Heart left ventricle (tissue), 13 donors: ENCODE data around the gene ABCC6.
"Not testable (repeated sequence)": the region's sequence is repeated elsewhere in the genome, so short reads cannot be mapped to it uniquely, and the experiment has no call there.

Source experiments
- CTCF ChIP-seq, 12 donors: fragments of 200-600 bp; sonication (generic) in 4 of 12; IDR thresholded peaks; one replicate each; pipeline versions ENCODE4 v1.5.0 to v1.8.0; 2018 to 2022; ENCODE audit warnings: antibody characterized with exemption in 12 of 12, mild to moderate bottlenecking in 5 of 12
- POLR2A ChIP-seq, 2 donors: fragments of 450-650 bp; IDR thresholded peaks; one replicate each; pipeline ENCODE4 v1.6.1; 2017; ENCODE audit warnings: antibody characterized with exemption in 2 of 2, mild to moderate bottlenecking in 2 of 2, moderate library complexity in 2 of 2
- donor health status: ischemic (EF 13 %, LVEDD 7.1; RV severe dilation, severe dysfunction).
- donor health status: DM: no; HTN: yes; CAD: no.
- donor health status: DM: no; HTN: no; CAD: no.
- donor health status: ischemic (EF 25% LVEDD 6.9; RV normal size, moderate dysfunction).
- donor health status: ischemic (EF 25% LVEDD 5.7; RV mildly dilated, moderate dysfunction).
- donor health status: ischemic (EF 35%, LVEDD 5.7; RV mildly dilated, moderate dysfunction).
- donor health status: nonischemic (EF 11% LVEDD 7.7; RV severe dilation, severe dysfunction).
- donor health status: DM: yes; HTN: yes; CAD: no.
- donor health status: PGD.
- donor health status: ischemic (EF 29% LVEDD 5.4; RV normal size, mild dysfunction).
- donor health status: nonischemic (EF 23%, LVEDD 6.1; RV moderate dilation, normal function).

GRCh38 chr16:16208461-16208860, 14.8 kb downstream of the ABCC6 start:
- TF ChIP-seq CTCF, POLR2A (IDR thresholded peaks at IDR 0.05): not testable (repeated sequence)
